ENCODE results near the gene TGM2. TPM values are rescaled to one million over a fixed set of nuclear protein-coding genes. Genes with fewer than 3 reads are reported as not detected.
A peak's percentile ranks its signal among the peaks of the same experiment; 100 is the strongest.
"Not testable (repeated sequence)": the region's sequence is repeated elsewhere in the genome, so short reads cannot be mapped to it uniquely, and the experiment has no call there.

The TGM2 gene
- total RNA-seq, 4 donors from 2014 or later = 3.7 to 6.2 (median 4.6) TPM

DNA sequence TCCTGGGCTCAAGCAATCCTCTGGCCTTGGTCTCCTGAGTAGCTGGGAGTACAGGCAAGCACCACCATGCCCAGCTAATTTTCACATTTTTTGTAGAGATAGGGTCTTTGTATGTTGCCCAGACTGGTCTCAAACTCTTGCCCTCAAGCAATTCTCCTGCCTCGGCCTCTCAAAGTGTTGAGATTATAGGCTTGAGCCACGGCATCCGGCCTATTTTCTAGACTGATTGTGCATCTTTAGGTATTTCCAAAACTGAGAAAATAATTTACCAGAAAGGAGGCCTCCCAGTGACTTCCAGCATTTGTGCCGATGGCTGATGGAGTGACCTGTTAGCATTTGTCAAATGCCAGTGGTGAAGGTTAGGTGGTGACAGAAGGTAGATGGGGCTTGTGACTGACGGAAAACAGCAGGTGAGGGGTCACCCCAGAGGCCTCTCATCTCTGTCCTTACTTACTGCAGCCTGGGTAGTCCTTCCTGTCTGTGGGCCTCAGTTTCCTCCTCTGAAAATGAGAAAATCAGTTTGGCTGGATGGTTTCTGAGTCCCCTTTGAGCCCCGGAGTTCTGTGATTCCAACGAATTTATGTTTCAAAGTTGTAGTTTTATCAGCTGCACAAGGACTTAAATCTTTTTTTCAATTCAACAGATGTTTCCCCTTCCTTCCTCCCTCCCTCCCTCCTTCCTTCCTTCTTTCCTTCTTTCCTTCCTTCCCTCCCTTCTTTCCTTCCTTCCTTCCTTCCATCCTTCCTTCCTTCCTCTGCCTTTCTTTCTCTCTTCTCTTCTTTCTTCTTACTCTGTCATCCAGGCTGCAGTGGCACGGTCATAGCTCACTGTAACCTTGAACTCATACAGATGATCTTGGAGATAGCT lies 53.5 kb downstream of the TGM2 start:
- intact Hi-C loops (cut with DNase I; ENCODE audit: low total_unique reads) = no loop called here
- no peak for TF ChIP-seq POLR2A (IDR thresholded peaks at IDR 0.05)
- TF ChIP-seq, protein P1, sequence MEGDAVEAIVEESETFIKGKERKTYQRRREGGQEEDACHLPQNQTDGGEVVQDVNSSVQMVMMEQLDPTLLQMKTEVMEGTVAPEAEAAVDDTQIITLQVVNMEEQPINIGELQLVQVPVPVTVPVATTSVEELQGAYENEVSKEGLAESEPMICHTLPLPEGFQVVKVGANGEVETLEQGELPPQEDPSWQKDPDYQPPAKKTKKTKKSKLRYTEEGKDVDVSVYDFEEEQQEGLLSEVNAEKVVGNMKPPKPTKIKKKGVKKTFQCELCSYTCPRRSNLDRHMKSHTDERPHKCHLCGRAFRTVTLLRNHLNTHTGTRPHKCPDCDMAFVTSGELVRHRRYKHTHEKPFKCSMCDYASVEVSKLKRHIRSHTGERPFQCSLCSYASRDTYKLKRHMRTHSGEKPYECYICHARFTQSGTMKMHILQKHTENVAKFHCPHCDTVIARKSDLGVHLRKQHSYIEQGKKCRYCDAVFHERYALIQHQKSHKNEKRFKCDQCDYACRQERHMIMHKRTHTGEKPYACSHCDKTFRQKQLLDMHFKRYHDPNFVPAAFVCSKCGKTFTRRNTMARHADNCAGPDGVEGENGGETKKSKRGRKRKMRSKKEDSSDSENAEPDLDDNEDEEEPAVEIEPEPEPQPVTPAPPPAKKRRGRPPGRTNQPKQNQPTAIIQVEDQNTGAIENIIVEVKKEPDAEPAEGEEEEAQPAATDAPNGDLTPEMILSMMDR (IDR thresholded peaks at IDR 0.05) = no peak
- WGBS, 2 donors = 87 to 92% methylated on average over 8 of the region's 8 CpGs
- DNase-seq (ENCODE audit: low spot score in 2 of 2) = peak in 1 of 2 donors; percentile 43
- no peak overlapping the region for H3K4me3 ChIP-seq (ENCODE audit: low read depth, poor library complexity, severe bottlenecking)

DNA sequence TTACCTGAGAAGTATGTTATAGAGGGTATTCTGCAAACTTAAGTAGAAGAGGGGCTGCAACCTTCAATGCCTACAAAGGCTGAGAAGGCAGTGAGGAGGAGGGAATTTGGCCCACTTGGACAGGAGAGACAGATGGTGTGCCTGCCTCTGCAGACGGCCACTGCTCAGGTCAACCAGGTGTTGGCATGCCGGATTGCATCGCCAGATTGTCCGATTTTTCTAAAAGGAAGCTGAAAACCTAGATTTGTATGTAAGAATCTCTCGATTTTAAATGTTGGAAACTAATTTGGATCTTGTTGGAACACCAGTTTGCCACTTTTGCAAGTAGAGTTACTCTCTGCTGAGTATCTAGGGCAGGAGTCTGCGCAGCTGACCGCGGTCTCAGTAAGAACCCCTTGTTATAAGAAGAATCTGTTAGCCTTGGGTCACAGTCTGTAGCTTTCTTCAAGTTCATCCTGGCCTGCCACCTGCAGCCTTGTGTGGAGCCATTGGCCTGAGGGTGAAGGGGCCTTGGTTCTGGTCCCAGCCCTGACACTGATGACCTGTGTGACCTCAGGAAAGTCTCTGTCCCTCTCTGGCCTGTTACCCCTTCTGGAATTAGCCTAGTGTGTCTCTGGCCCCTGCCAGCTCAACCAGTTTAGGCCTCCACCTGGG lies 54.4 kb downstream of the TGM2 start:
- WGBS, 2 donors = 94 to 96% methylated on average over 8 of the region's 8 CpGs
- no peak overlapping the region for H3K4me3 ChIP-seq (ENCODE audit: low read depth, poor library complexity, severe bottlenecking)
- DNase-seq (ENCODE audit: low spot score in 2 of 2) = peak in 1 of 2 donors; percentile 58
- TF ChIP-seq, protein P1 (IDR thresholded peaks at IDR 0.05) = no peak
- no peak for TF ChIP-seq POLR2A (IDR thresholded peaks at IDR 0.05)
- intact Hi-C loops (cut with DNase I; ENCODE audit: low total_unique reads) = no loop called here

DNA sequence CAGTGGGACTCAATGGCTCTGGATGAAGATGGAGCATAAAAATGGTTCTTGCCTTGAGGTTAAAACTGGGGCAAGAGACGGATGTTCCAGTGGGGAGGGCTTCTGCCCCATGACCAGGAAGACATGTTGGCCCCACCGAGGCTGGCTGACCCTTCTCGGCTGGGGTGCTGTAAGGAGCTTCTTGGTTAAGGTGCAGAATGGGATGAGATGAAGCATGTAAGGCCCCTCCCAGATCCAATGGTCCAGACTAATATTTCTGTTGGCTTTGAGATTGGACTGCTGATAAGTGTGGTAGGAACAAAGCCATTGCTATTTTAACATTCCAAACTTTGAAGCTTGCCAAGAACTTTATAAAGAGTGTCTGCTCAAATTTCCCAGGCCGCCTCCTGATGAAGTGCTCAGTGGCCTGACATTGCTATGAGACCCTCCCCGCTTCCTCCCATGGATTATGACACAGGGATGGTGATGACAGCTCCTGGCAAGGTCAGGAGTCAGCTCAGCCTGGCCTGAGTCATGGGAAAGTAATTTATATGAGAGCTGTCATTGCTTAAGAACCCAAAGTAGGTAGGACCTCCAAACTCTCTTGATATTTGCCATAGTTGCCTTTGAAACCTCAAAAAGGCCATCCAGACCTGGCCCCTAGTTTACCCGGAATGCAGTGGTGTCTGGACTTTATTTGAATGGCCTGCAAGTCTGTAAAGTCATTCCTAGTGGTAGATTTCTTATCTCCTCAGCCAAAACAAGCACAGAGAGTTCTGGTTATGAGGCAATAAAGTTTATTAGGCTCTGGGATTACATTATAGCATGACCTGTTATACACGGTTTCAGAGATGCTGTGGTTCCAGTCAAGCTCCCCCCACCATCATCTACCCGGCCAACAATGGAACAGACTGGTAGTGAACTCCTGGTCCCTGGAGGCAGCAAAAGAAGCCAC lies 55.2 kb downstream of the TGM2 start:
- intact Hi-C loops (cut with DNase I; ENCODE audit: low total_unique reads) = no loop called here
- TF ChIP-seq, protein P1 (IDR thresholded peaks at IDR 0.05) = no peak
- no peak for TF ChIP-seq POLR2A (IDR thresholded peaks at IDR 0.05)
- no peak overlapping the region for H3K4me3 ChIP-seq (ENCODE audit: low read depth, poor library complexity, severe bottlenecking)
- peak; percentile 79 to 93 for DNase-seq (ENCODE audit: low spot score in 2 of 2)
- WGBS, 2 donors = 60 to 61% methylated on average over 8 of the region's 8 CpGs

DNA sequence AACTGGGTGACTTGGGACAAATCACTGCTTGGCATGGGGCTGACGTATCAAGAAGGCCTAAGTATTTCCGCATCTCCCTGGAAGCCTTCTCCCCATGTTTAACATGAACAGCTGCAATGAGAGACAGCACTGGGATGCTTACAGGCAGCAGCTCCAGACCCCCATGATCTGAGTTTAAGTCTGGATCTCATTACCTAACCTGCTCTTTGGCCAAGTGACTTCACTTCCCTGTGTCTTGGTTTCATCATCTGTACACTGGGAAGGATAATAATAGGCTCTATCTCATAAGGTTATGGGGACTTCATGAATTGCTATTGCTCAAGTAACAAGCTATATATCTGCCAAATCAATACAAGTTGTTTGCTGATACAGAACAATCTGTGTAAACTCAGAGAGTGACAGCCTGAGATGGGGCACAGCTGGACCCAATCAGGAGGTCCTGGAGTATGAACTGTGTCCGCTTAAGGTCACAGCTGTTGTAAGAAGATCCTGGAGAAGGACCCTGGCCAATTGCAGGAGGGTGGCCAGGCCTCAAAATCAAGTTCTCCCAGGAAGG lies 56.0 kb downstream of the TGM2 start:
- peak; percentile 47 to 85 for DNase-seq (ENCODE audit: low spot score in 2 of 2)
- no peak overlapping the region for H3K4me3 ChIP-seq (ENCODE audit: low read depth, poor library complexity, severe bottlenecking)
- 76 to 81% methylated on average over 3 of the region's 3 CpGs for WGBS, 2 donors
- TF ChIP-seq, protein P1 (IDR thresholded peaks at IDR 0.05) = no peak
- no peak for TF ChIP-seq POLR2A (IDR thresholded peaks at IDR 0.05)
- intact Hi-C loops (cut with DNase I; ENCODE audit: low total_unique reads) = no loop called here

DNA sequence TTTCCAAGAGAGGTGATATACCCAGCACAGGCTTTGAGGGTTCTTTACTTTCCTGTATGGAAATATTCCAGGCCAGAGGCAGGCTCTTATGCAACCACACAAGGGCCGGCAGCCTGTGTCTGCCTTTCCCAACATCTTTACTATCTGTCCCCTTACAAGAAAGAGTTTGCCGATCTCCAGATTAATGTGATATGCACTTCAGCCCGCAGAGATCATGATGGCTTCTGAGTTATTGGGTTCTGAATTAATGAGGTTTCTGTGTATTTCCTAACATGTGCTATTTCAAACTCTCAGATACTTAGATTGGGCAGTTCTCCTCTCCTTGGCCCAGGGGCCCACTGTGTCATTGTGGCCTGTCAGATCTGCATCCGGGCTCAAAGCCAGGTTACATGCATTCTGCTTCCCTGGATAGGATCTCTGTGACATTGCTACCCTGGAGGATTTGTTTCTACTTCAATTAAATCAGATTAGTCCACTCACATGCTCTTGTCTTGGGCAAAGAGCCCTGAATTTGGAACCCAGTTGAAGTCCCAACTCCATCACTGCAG lies 56.6 kb downstream of the TGM2 start:
- TF ChIP-seq, protein P1 (IDR thresholded peaks at IDR 0.05) = no peak
- no peak for TF ChIP-seq POLR2A (IDR thresholded peaks at IDR 0.05)
- no peak overlapping the region for H3K4me3 ChIP-seq (ENCODE audit: low read depth, poor library complexity, severe bottlenecking)

DNA sequence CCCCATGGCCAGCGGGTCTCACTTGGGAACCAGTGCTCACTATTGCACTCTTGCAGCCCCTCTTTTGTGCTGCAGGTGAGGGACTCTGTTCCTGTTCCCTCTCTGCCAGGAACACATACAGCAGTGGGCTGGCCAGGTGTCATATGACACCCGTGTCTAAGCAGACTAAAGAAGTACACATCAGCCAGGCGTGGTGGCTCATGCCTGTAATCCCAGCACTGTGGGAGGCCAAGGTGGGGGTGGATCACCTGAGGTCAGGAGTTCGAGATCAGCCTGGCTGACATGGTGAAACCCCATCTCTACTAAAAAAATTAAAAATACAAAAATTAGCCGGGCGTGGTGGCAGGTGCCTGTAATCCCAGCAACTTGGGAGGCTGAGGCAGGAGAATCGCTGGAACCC lies 57.2 kb downstream of the TGM2 start:
- intact Hi-C loops (cut with DNase I; ENCODE audit: low total_unique reads) = not testable (repeated sequence)
- 84 to 88% methylated on average over 7 of the region's 7 CpGs for WGBS, 2 donors

More for the DNA sequence above, 56.6 kb downstream of the TGM2 start:
- WGBS, 2 donors = 62 to 73% methylated on average over 4 of the region's 4 CpGs
- peak in 1 of 2 donors; percentile 85 for DNase-seq (ENCODE audit: low spot score in 2 of 2)
- intact Hi-C loops (cut with DNase I; ENCODE audit: low total_unique reads) = no loop called here

DNA sequence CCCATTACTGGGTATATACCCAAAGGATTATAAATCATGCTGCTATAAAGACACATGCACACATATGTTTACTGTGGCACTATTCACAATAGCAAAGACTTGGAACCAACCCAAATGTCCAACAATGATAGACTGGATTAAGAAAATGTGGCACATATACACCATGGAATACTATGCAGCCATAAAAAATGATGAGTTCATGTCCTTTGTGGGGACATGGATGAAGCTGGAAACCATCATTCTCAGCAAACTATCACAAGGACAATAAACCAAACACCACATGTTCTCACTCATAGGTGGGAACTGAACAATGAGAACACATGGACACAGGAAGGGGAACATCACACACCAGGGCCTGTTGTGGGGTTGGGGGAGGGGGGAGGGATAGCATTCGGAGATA lies 57.7 kb downstream of the TGM2 start:
- intact Hi-C loops (cut with DNase I; ENCODE audit: low total_unique reads) = not testable (repeated sequence)
- 94 to 100% methylated on average over 1 of the region's 1 CpG for WGBS, 2 donors

More for the DNA sequence above, 57.2 kb downstream of the TGM2 start:
- not testable (repeated sequence) for H3K4me3 ChIP-seq (ENCODE audit: low read depth, poor library complexity, severe bottlenecking)
- peak in 1 of 2 donors; percentile 63 for DNase-seq (ENCODE audit: low spot score in 2 of 2)

More for the DNA sequence above, 57.7 kb downstream of the TGM2 start:
- not testable (repeated sequence) for DNase-seq (ENCODE audit: low spot score in 2 of 2); H3K4me3 ChIP-seq (ENCODE audit: low read depth, poor library complexity, severe bottlenecking)
